ENCODE measurements around the gene SBF2.
A peak's percentile ranks its signal among the peaks of the same experiment; 100 is the strongest.

Gene SBF2

GRCh38 chr11:10275714-10276113 lies 18.3 kb downstream of the SBF2 start:
- Histone ChIP-seq H3K4me2 (ENCODE audit: insufficient read depth, low read length) (no peak overlapping the region), H3K27ac (ENCODE audit: low read length) (no peak overlapping the region), H3K36me3 (ENCODE audit: insufficient read depth, low read length) (no peaks in the 10 kb centered on the region), H3K79me2 (ENCODE audit: insufficient read depth, low read length) (peaks cover 10% of the 10 kb centered on the region), H4K20me1 (ENCODE audit: insufficient read depth, low read length) (peaks cover 9% of the 10 kb centered on the region; the same call in 1 of the 2 replicates), H3K4me3 (ENCODE audit: low read depth in 1 of 2, low read length in 2 of 2) (no peak overlapping the region), H3K9me3 (ENCODE audit: insufficient read depth, low read length, severe bottlenecking) (no peaks in the 10 kb centered on the region), H3K27me3 (ENCODE audit: insufficient read depth, low read length, poor library complexity) (no peaks in the 10 kb centered on the region), H3K9ac (ENCODE audit: low read depth, low read length) (no peak overlapping the region), H2AFZ (ENCODE audit: low read depth, low read length) (no peak overlapping the region), H3K4me1 (ENCODE audit: insufficient read depth, low read length) (no peaks in the 10 kb centered on the region)
- TF ChIP-seq CTCF (IDR thresholded peaks at IDR 0.05; ENCODE audit: borderline replicate concordance, extremely low read depth, low read length, poor library complexity, severe bottlenecking) (no peak), EZH2 (IDR thresholded peaks at IDR 0.05; ENCODE audit: borderline replicate concordance, low read depth, low read length, severe bottlenecking) (no peak)
- DNase-seq (no peak), ATAC-seq (ENCODE audit: insufficient read depth, low read depth) (no peak)

GRCh38 chr11:10274726-10275125 lies 19.3 kb downstream of the SBF2 start:
- Histone ChIP-seq H3K27me3 (ENCODE audit: insufficient read depth, low read length, poor library complexity) (no peaks in the 10 kb centered on the region), H2AFZ (ENCODE audit: low read depth, low read length) (no peak overlapping the region), H3K9ac (ENCODE audit: low read depth, low read length) (no peak overlapping the region), H3K27ac (ENCODE audit: low read length) (no peak overlapping the region), H3K36me3 (ENCODE audit: insufficient read depth, low read length) (no peaks in the 10 kb centered on the region), H3K4me3 (ENCODE audit: low read depth in 1 of 2, low read length in 2 of 2) (no peak overlapping the region), H3K9me3 (ENCODE audit: insufficient read depth, low read length, severe bottlenecking) (no peaks in the 10 kb centered on the region), H4K20me1 (ENCODE audit: insufficient read depth, low read length) (peaks cover 9% of the 10 kb centered on the region; the same call in 1 of the 2 replicates), H3K79me2 (ENCODE audit: insufficient read depth, low read length) (peaks cover 9% of the 10 kb centered on the region), H3K4me1 (ENCODE audit: insufficient read depth, low read length) (no peaks in the 10 kb centered on the region), H3K4me2 (ENCODE audit: insufficient read depth, low read length) (no peak overlapping the region)
- no peak for ATAC-seq (ENCODE audit: insufficient read depth, low read depth)
- TF ChIP-seq CTCF (IDR thresholded peaks at IDR 0.05; ENCODE audit: borderline replicate concordance, extremely low read depth, low read length, poor library complexity, severe bottlenecking) (no peak), EZH2 (IDR thresholded peaks at IDR 0.05; ENCODE audit: borderline replicate concordance, low read depth, low read length, severe bottlenecking) (no peak)
- no peak for DNase-seq

- H3K4me2 ChIP-seq (ENCODE audit: insufficient read depth, low read length): no peak overlapping the region
- H3K4me3 ChIP-seq (ENCODE audit: low read depth in 1 of 2, low read length in 2 of 2): no peak overlapping the region
- H3K36me3 ChIP-seq (ENCODE audit: insufficient read depth, low read length): no peaks in the 10 kb centered on the region
- no peak overlapping the region for H3K9ac ChIP-seq (ENCODE audit: low read depth, low read length)
- peaks cover 12% of the 10 kb centered on the region for H3K79me2 ChIP-seq (ENCODE audit: insufficient read depth, low read length)
- H3K9me3 ChIP-seq (ENCODE audit: insufficient read depth, low read length, severe bottlenecking): no peaks in the 10 kb centered on the region
- H4K20me1 ChIP-seq (ENCODE audit: insufficient read depth, low read length): peaks cover 13% of the 10 kb centered on the region; the same call in 1 of the 2 replicates
- no peaks in the 10 kb centered on the region for H3K27me3 ChIP-seq (ENCODE audit: insufficient read depth, low read length, poor library complexity)
- H3K27ac ChIP-seq (ENCODE audit: low read length): no peak overlapping the region
- DNase-seq: no peak
- TF ChIP-seq EZH2 (IDR thresholded peaks at IDR 0.05; ENCODE audit: borderline replicate concordance, low read depth, low read length, severe bottlenecking): no peak
- no peak for ATAC-seq (ENCODE audit: insufficient read depth, low read depth)
- H2AFZ ChIP-seq (ENCODE audit: low read depth, low read length): no peak overlapping the region
- H3K4me1 ChIP-seq (ENCODE audit: insufficient read depth, low read length): no peaks in the 10 kb centered on the region
Measured at GRCh38 chr11:10273738-10274137, 20.3 kb downstream of the SBF2 start.

GRCh38 chr11:10272132-10272531 lies 21.9 kb downstream of the SBF2 start:
- no peak overlapping the region for H3K27ac ChIP-seq (ENCODE audit: low read length)
- H3K4me3 ChIP-seq (ENCODE audit: low read depth in 1 of 2, low read length in 2 of 2): no peak overlapping the region
- no peaks in the 10 kb centered on the region for H3K9me3 ChIP-seq (ENCODE audit: insufficient read depth, low read length, severe bottlenecking)
- H2AFZ ChIP-seq (ENCODE audit: low read depth, low read length): no peak overlapping the region
- H3K9ac ChIP-seq (ENCODE audit: low read depth, low read length): no peak overlapping the region
- H3K4me1 ChIP-seq (ENCODE audit: insufficient read depth, low read length): no peaks in the 10 kb centered on the region
- DNase-seq (no peak), ATAC-seq (ENCODE audit: insufficient read depth, low read depth) (peak; percentile 55; the same call in 2 of the 3 replicates)
- no peaks in the 10 kb centered on the region for H3K36me3 ChIP-seq (ENCODE audit: insufficient read depth, low read length)
- peaks cover 12% of the 10 kb centered on the region for H3K79me2 ChIP-seq (ENCODE audit: insufficient read depth, low read length)
- TF ChIP-seq EZH2 (IDR thresholded peaks at IDR 0.05; ENCODE audit: borderline replicate concordance, low read depth, low read length, severe bottlenecking) (no peak), CTCF (IDR thresholded peaks at IDR 0.05; ENCODE audit: borderline replicate concordance, extremely low read depth, low read length, poor library complexity, severe bottlenecking) (no peak)
- H3K27me3 ChIP-seq (ENCODE audit: insufficient read depth, low read length, poor library complexity): no peaks in the 10 kb centered on the region
- no peak overlapping the region for H3K4me2 ChIP-seq (ENCODE audit: insufficient read depth, low read length)
- peaks cover 9% of the 10 kb centered on the region; the same call in 1 of the 2 replicates for H4K20me1 ChIP-seq (ENCODE audit: insufficient read depth, low read length)
